Right atrium auricular region (tissue), 2 donors: ENCODE measurements around the gene DUSP28. TPM values are rescaled to one million over a fixed set of nuclear protein-coding genes. Genes with fewer than 3 reads are reported as not detected.

Experiments
- DNase-seq: peaks from one replicate; pipeline ENCODE4 v3.0.0-alpha.2; 2019; ENCODE audit warnings: low spot score
- H3K27ac ChIP-seq, 2 donors: fragments of 200-600 bp; sonication (generic); 1 replicate in 1 of 2; 2 replicates in 1 of 2; pipeline ENCODE4 v1.5.1; 2016 to 2019
- H3K27me3 ChIP-seq, 2 donors: fragments of 200-600 bp; sonication (generic); one replicate each; pipeline versions ENCODE4 v1.5.1 to v1.6.0; 2017 to 2019
- H3K36me3 ChIP-seq: fragments of 200-600 bp; sonication (generic); one replicate; pipeline ENCODE4 v1.5.1; 2016
- H3K4me1 ChIP-seq, 2 donors: fragments of 200-600 bp; sonication (generic); one replicate each; pipeline versions ENCODE4 v1.5.1 to v1.6.0; 2017 to 2019
- H3K4me3 ChIP-seq, 2 donors: fragments of 200-600 bp; sonication (generic); 1 replicate in 1 of 2; 2 replicates in 1 of 2; pipeline ENCODE4 v1.5.1; 2017 to 2019; ENCODE audit warnings: mild to moderate bottlenecking in 1 of 2, moderate library complexity in 1 of 2
- H3K9me3 ChIP-seq, 2 donors: fragments of 200-600 bp; sonication (generic); one replicate each; pipeline ENCODE4 v1.5.1; 2019
- total RNA-seq, 2 donors: library from RNA; depleted of rRNA; stranded (reverse); fragments of >200 nt; gene quantifications; one replicate each; pipeline ENCODE4 v1.1.0, GENCODE V29; 2016
- TF ChIP-seq, protein P1 (sequence below), 2 donors: fragments of 200-600 bp; sonication (generic); IDR thresholded peaks; one replicate each; pipeline ENCODE4 v1.5.1; 2019; ENCODE audit warnings: antibody characterized with exemption in 2 of 2

Gene DUSP28
- total RNA-seq, 2 donors from 2014 or later = 12.0 to 17.5 TPM

DNA sequence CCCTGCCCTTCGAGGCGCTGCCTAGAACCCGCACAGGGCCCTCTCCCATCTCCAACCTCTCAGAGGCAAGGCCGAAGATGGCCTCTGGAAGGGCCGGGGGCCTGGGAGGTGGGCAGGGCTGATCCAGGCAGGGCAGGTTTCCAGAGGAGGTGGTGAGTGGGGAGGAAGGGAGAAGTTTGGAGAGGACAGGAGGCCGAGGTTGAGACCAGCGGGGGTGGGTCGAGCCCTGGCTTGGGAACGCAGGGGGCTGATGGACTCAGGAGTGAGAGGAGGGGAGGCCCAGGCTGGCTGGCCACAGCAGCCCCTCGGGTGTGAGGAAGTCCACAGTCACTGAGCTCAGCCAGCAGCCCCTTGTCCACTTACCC lies 36.9 kb downstream of the DUSP28 start:
- Histone ChIP-seq H3K27me3 (no peaks in the 10 kb centered on the region), H3K36me3 (peaks cover 18% of the 10 kb centered on the region), H3K4me3 (no peak overlapping the region), H3K9me3 (no peaks in the 10 kb centered on the region), H3K4me1 (peaks cover 0 to 42% of the 10 kb centered on the region in 2 donors), H3K27ac (peak overlapping the region in 1 of 2 donors; percentile 68)
- no peak for DNase-seq
- TF ChIP-seq, protein P1, sequence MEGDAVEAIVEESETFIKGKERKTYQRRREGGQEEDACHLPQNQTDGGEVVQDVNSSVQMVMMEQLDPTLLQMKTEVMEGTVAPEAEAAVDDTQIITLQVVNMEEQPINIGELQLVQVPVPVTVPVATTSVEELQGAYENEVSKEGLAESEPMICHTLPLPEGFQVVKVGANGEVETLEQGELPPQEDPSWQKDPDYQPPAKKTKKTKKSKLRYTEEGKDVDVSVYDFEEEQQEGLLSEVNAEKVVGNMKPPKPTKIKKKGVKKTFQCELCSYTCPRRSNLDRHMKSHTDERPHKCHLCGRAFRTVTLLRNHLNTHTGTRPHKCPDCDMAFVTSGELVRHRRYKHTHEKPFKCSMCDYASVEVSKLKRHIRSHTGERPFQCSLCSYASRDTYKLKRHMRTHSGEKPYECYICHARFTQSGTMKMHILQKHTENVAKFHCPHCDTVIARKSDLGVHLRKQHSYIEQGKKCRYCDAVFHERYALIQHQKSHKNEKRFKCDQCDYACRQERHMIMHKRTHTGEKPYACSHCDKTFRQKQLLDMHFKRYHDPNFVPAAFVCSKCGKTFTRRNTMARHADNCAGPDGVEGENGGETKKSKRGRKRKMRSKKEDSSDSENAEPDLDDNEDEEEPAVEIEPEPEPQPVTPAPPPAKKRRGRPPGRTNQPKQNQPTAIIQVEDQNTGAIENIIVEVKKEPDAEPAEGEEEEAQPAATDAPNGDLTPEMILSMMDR (IDR thresholded peaks at IDR 0.05) = no peak

DNA sequence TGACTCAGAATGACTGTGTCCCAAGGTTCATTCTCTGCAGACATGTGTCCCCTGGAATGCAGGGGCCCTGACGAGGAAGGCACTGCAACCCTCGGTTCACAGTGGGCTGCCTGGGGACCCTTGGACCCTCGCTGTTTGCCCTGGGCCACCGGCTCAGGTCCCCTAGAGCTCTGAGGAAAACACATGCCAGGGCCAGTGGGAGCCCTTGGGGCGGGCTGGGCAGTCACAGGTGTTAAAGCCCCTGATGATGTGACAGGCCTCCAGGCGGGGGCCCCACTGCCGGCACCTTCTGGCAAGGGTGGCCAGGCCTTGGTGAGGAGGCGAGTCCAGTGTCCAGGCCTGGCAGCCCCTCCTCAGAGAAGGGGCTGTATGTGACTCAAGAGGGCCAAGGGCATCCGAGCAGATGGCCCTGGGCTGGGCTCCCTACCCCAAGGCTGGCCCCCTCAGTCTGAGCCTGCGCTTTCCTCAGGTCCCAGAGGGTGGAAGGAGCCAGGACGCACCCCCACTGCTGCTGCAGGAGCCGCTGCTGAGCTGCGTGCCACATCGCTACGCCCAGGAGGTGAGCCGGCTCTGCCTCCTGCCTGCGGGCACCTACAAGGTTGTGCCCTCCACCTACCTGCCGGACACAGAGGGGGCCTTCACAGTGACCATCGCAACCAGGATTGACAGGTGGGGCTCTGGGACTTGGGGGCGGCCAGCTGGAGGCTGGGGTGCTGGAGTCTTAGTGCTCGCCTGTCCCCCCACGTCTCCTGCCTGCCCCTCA lies 37.4 kb downstream of the DUSP28 start:
- Histone ChIP-seq H3K27me3 (no peaks in the 10 kb centered on the region), H3K4me3 (no peak overlapping the region), H3K27ac (no peak overlapping the region), H3K9me3 (no peaks in the 10 kb centered on the region), H3K36me3 (peaks cover 18% of the 10 kb centered on the region), H3K4me1 (peaks cover 0 to 42% of the 10 kb centered on the region in 2 donors)
- TF ChIP-seq, protein P1 (IDR thresholded peaks at IDR 0.05) = no peak
- no peak for DNase-seq

DNA sequence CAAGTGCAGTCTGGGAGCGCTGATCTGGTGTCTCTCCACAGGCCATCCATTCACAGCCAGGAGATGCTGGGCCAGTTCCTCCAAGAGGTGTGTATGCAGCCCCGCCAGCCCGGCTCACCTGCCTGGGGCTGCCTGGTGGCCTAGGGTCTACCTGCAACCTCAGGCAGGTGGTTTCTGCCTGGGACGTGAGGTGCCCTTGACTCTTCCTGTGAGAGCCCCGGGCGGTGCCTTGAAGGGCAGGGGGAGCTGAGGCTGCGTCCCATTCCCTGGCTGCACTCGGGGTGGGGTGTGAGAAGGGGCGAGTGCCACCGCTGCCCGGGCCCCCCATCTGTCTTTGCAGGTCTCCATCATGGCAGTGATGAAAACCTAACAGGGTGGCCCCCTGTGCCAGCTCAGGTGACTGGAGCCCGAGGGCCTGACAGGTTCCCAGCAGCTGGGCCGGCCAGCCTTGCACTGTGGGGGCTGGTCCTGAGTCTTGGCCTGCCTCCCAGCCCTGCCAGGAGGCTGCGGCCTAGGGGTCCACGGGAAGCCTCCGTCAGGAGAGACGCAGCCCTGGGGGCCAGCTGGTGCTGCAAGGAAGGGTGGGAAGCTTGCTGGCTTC lies 38.3 kb downstream of the DUSP28 start:
- Histone ChIP-seq H3K4me3 (no peak overlapping the region), H3K4me1 (peaks cover 0 to 36% of the 10 kb centered on the region in 2 donors), H3K36me3 (peaks cover 18% of the 10 kb centered on the region), H3K9me3 (no peaks in the 10 kb centered on the region), H3K27ac (no peak overlapping the region), H3K27me3 (no peaks in the 10 kb centered on the region)
- TF ChIP-seq, protein P1 (IDR thresholded peaks at IDR 0.05) = no peak
- DNase-seq = no peak

DNA sequence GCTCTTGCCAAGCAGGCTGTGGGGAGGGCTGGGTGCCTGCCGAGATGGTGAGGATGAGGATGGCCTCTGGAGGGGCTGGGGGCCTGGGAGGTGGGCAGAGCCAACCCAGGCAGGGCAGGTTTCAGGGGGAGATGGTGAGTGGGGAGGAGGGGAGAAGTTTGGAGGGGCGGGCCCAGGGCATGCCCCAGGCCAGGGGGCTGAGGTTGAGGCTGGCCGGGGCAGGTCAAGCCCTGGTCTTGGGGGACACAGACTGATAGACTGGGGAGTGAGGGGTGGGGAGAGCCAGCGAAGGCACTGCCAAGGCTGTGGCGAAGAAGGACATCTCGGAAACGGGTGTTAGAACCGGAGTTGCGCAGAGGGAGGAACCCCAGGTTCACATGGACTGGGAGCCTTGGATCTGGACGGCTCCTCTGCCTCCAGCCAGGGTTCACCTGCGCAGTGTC lies 39.0 kb downstream of the DUSP28 start:
- no peak for DNase-seq
- H3K4me3 ChIP-seq = no peak overlapping the region
- H3K9me3 ChIP-seq = no peaks in the 10 kb centered on the region
- no peak overlapping the region for H3K27ac ChIP-seq
- TF ChIP-seq, protein P1 (IDR thresholded peaks at IDR 0.05) = no peak
- peaks cover 0 to 32% of the 10 kb centered on the region in 2 donors for H3K4me1 ChIP-seq
- no peaks in the 10 kb centered on the region for H3K27me3 ChIP-seq
- peaks cover 18% of the 10 kb centered on the region for H3K36me3 ChIP-seq

DNA sequence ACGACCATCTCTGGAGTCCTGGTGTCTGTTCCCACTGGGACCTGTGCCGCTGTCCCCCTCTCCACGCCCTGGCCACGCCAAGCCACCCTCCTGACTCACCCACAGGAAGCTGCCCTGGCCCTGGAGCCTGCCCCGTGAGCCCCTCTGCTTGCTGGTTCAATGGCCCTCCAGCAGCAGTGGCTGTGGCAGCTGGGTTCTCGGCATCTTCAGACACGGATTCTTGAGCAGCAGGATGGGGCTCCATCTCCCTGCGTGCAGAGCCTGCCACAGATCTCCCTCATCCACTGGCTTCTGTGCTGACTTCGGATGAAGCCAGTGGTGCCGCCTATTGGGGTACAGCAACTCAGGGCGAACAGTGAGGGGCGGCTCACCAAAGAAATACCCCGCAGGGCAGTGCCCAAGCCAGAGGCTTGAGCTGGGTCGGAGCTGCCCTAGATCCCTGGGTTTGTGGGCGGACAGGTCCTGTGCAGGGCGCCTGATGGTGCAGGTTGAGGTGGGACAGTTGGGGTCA lies 40.3 kb downstream of the DUSP28 start:
- no peak overlapping the region for H3K4me3 ChIP-seq
- H3K27ac ChIP-seq = no peak overlapping the region
- no peaks in the 10 kb centered on the region for H3K9me3 ChIP-seq
- DNase-seq = no peak
- peaks cover 0 to 25% of the 10 kb centered on the region in 2 donors for H3K4me1 ChIP-seq
- H3K36me3 ChIP-seq = peaks cover 18% of the 10 kb centered on the region
- TF ChIP-seq, protein P1 (IDR thresholded peaks at IDR 0.05) = no peak
- no peaks in the 10 kb centered on the region for H3K27me3 ChIP-seq
